Activated T-cell treated with anti-CD3 and anti-CD28 coated beads, Interleukin-2, amount 50 U/mL, for 72 hours (primary cell): Measurements from ENCODE around the gene ADAMTS8. TPM values are rescaled to one million over a fixed set of nuclear protein-coding genes. Genes with fewer than 3 reads are reported as not detected.
A peak's percentile ranks its signal among the peaks of the same experiment; 100 is the strongest.

ENCODE experiments used
- ATAC-seq, 2 donors: fragments of 150-1000 bp; cut with Tn5 transposase; replicated peaks in 1 of 2; 2 replicates each; pipeline ENCODE4 v1.10.0; 2021; ENCODE audit warnings: moderate library complexity in 2 of 2, mild to moderate bottlenecking in 1 of 2
- DNase-seq, 2 donors: peaks; one replicate each; pipeline ENCODE4 v3.0.0; 2021 to 2022; ENCODE audit warnings: mixed read lengths in 1 of 2
- H3K27ac Mint-ChIP-seq: one replicate; pipeline ENCODE4 v1.8.0; 2022; ENCODE audit warnings: mild to moderate bottlenecking, moderate library complexity, mixed read lengths
- H3K27me3 Mint-ChIP-seq: one replicate; pipeline ENCODE4 v1.8.0; 2022; ENCODE audit warnings: low read depth, mixed read lengths
- H3K36me3 Mint-ChIP-seq, 2 donors: one replicate each; pipeline ENCODE4 v1.8.0; 2022; ENCODE audit warnings: mixed read lengths in 2 of 2, mild to moderate bottlenecking in 1 of 2; ENCODE audit not compliant: insufficient read depth in 2 of 2
- H3K4me1 Mint-ChIP-seq: one replicate; pipeline ENCODE4 v1.8.0; 2022; ENCODE audit warnings: low read depth, mixed read lengths
- H3K4me3 Mint-ChIP-seq, 2 donors: one replicate each; pipeline ENCODE4 v1.8.0; 2022; ENCODE audit warnings: mild to moderate bottlenecking in 2 of 2, mixed read lengths in 2 of 2, moderate library complexity in 2 of 2
- H3K9me3 Mint-ChIP-seq, 2 donors: one replicate each; pipeline ENCODE4 v1.8.0; 2022; ENCODE audit warnings: mixed read lengths in 2 of 2
- total RNA-seq, 2 donors: library from RNA; stranded (reverse); gene quantifications; one replicate each; pipeline ENCODE4 v1.2.3, GENCODE V29; 2022

The ADAMTS8 gene
- total RNA-seq = not detected

GRCh38 chr11:130428316-130429119 is at the start of gene ADAMTS8:
Gene ADAMTS8 (minus strand): TSS chr11:130428609. CDS start chr11:130428286, 323 bp downstream.
- peak in 1 of 2 donors; percentile 5 for DNase-seq
- Mint-ChIP-seq H3K4me1 (peaks cover 15% of the 10 kb centered on the region), H3K4me3 (peak within 1 kb of the TSS; percentile 70 to 79), H3K27ac (no peak within 1 kb of the TSS), H3K27me3 (peaks cover 62% of the 10 kb centered on the region), H3K9me3 (no peaks in the 10 kb centered on the region), H3K36me3 (no peaks in the 10 kb centered on the region)
- peak; percentile 34 to 38 for ATAC-seq

- DNase-seq = no peak
- no peaks in the 10 kb centered on the region for H3K9me3 Mint-ChIP-seq
- no peaks in the 10 kb centered on the region for H3K4me1 Mint-ChIP-seq
- no peak for ATAC-seq
- no peaks in the 10 kb centered on the region for H3K27me3 Mint-ChIP-seq
- H3K27ac Mint-ChIP-seq = no peak overlapping the region
- no peak overlapping the region for H3K4me3 Mint-ChIP-seq
- H3K36me3 Mint-ChIP-seq = no peaks in the 10 kb centered on the region
Measured at GRCh38 chr11:130477586-130478203, 49.3 kb upstream of the ADAMTS8 start.

GRCh38 chr11:130476922-130477491 is 48.6 kb upstream of the ADAMTS8 start:
- no peak for ATAC-seq
- DNase-seq = no peak
- Mint-ChIP-seq H3K36me3 (no peaks in the 10 kb centered on the region), H3K4me1 (no peaks in the 10 kb centered on the region), H3K27me3 (no peaks in the 10 kb centered on the region), H3K27ac (no peak overlapping the region), H3K9me3 (no peaks in the 10 kb centered on the region), H3K4me3 (no peak overlapping the region)

GRCh38 chr11:130476200-130476921 is 48.0 kb upstream of the ADAMTS8 start:
- H3K9me3 Mint-ChIP-seq = no peaks in the 10 kb centered on the region
- H3K27me3 Mint-ChIP-seq = no peaks in the 10 kb centered on the region
- no peaks in the 10 kb centered on the region for H3K36me3 Mint-ChIP-seq
- no peak overlapping the region for H3K4me3 Mint-ChIP-seq
- no peak for DNase-seq
- no peak overlapping the region for H3K27ac Mint-ChIP-seq
- H3K4me1 Mint-ChIP-seq = no peaks in the 10 kb centered on the region
- ATAC-seq = no peak

GRCh38 chr11:130475426-130476053 is 47.1 kb upstream of the ADAMTS8 start:
- H3K9me3 Mint-ChIP-seq = no peaks in the 10 kb centered on the region
- no peaks in the 10 kb centered on the region for H3K27me3 Mint-ChIP-seq
- H3K36me3 Mint-ChIP-seq = no peaks in the 10 kb centered on the region
- no peak overlapping the region for H3K27ac Mint-ChIP-seq
- no peak overlapping the region for H3K4me3 Mint-ChIP-seq
- ATAC-seq (no peak), DNase-seq (no peak)
- no peaks in the 10 kb centered on the region for H3K4me1 Mint-ChIP-seq

- no peak for ATAC-seq
- no peak overlapping the region for H3K27ac Mint-ChIP-seq
- no peaks in the 10 kb centered on the region for H3K4me1 Mint-ChIP-seq
- H3K9me3 Mint-ChIP-seq = no peaks in the 10 kb centered on the region
- H3K4me3 Mint-ChIP-seq = no peak overlapping the region
- no peak for DNase-seq
- H3K27me3 Mint-ChIP-seq = no peaks in the 10 kb centered on the region
- H3K36me3 Mint-ChIP-seq = no peaks in the 10 kb centered on the region
Measured at GRCh38 chr11:130474637-130475400, 46.4 kb upstream of the ADAMTS8 start.

- H3K4me1 Mint-ChIP-seq = no peaks in the 10 kb centered on the region
- ATAC-seq (no peak), DNase-seq (no peak)
- no peak overlapping the region for H3K4me3 Mint-ChIP-seq
- H3K36me3 Mint-ChIP-seq = no peaks in the 10 kb centered on the region
- no peaks in the 10 kb centered on the region for H3K27me3 Mint-ChIP-seq
- H3K27ac Mint-ChIP-seq = no peak overlapping the region
- H3K9me3 Mint-ChIP-seq = no peaks in the 10 kb centered on the region
Measured at GRCh38 chr11:130473795-130474377, 45.5 kb upstream of the ADAMTS8 start.

GRCh38 chr11:130473056-130473794 is 44.8 kb upstream of the ADAMTS8 start:
- Mint-ChIP-seq H3K4me1 (no peaks in the 10 kb centered on the region), H3K4me3 (no peak overlapping the region), H3K27ac (no peak overlapping the region), H3K27me3 (no peaks in the 10 kb centered on the region), H3K36me3 (no peaks in the 10 kb centered on the region), H3K9me3 (no peaks in the 10 kb centered on the region)
- ATAC-seq (no peak), DNase-seq (no peak)

- H3K27me3 Mint-ChIP-seq = no peaks in the 10 kb centered on the region
- DNase-seq = no peak
- H3K27ac Mint-ChIP-seq = no peak overlapping the region
- no peaks in the 10 kb centered on the region for H3K36me3 Mint-ChIP-seq
- H3K4me1 Mint-ChIP-seq = no peaks in the 10 kb centered on the region
- no peak for ATAC-seq
- no peaks in the 10 kb centered on the region for H3K9me3 Mint-ChIP-seq
- no peak overlapping the region for H3K4me3 Mint-ChIP-seq
Measured at GRCh38 chr11:130472434-130472961, 44.1 kb upstream of the ADAMTS8 start.

GRCh38 chr11:130471731-130472433 is 43.5 kb upstream of the ADAMTS8 start:
- Mint-ChIP-seq H3K4me1 (no peaks in the 10 kb centered on the region), H3K27ac (no peak overlapping the region), H3K9me3 (no peaks in the 10 kb centered on the region), H3K4me3 (no peak overlapping the region), H3K36me3 (no peaks in the 10 kb centered on the region), H3K27me3 (no peaks in the 10 kb centered on the region)
- ATAC-seq = no peak
- no peak for DNase-seq
